AG09319 (cell line): ENCODE data around the gene BCL2L14.

Experiments
- DNase-seq: peaks from one replicate; pipeline ENCODE4 v3.0.0-alpha.2; 2010; ENCODE audit warnings: low read depth; ENCODE audit errors: extremely low read depth
- CTCF ChIP-seq: IDR thresholded peaks from 2 replicates; pipeline ENCODE4 v1.5.1; 2011; ENCODE audit warnings: low read depth, mild to moderate bottlenecking, inconsistent platforms, low read length, moderate library complexity

BCL2L14 gene

GRCh38 chr12:12054993-12055392, 15.7 kb upstream of the BCL2L14 start:
- TF ChIP-seq CTCF, result no peak
- no peak for DNase-seq

- no peak for TF ChIP-seq CTCF
- no peak for DNase-seq
Measured at GRCh38 chr12:12056951-12057350, 13.8 kb upstream of the BCL2L14 start.

- no peak for TF ChIP-seq CTCF
Measured at GRCh38 chr12:12064596-12064995, 6.1 kb upstream of the BCL2L14 start.

GRCh38 chr12:12068751-12069150, 2.0 kb upstream of the BCL2L14 start:
- DNase-seq, result no peak
- TF ChIP-seq CTCF, result no peak

More at GRCh38 chr12:12064596-12064995, 6.1 kb upstream of the BCL2L14 start:
- DNase-seq, result no peak

GRCh38 chr12:12069821-12070548, 754 bp upstream of the BCL2L14 start:
- TF ChIP-seq CTCF, result no peak

GRCh38 chr12:12072064-12072760, 1.5 kb downstream of the BCL2L14 start:
- TF ChIP-seq CTCF, result no peak
- no peak for DNase-seq

More at GRCh38 chr12:12069821-12070548, 754 bp upstream of the BCL2L14 start:
- no peak for DNase-seq

GRCh38 chr12:12079291-12079690, 8.6 kb downstream of the BCL2L14 start:
- DNase-seq, result no peak
- no peak for TF ChIP-seq CTCF
